ENCODE results near the gene CER1. TPM values are rescaled to one million over a fixed set of nuclear protein-coding genes. Genes with fewer than 3 reads are reported as not detected.

CER1 gene
- total RNA-seq, 1 experiment from 2014 or later, result not detected

DNA sequence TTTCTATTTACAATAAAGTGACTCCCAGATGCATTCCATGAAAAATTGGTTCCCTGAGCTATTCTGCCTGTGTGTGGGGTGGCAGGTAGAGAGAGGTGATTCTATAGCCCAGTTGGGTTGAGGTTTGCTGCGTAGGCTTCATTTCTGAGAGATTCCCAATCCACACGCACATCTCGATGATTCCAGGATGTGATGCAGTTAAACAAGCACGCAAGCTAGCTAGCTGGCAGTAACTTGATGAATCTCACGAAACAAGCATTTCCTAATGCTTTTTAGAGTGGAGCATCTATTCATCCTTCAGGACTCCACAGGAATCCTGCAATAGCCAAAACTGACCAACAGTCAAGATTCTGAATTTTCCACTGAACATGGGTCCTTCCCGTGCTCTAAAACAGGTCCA, 43.8 kb upstream of the CER1 start (continued):
- TF ChIP-seq JUND (IDR thresholded peaks at IDR 0.05) (no peak), POLR2A (IDR thresholded peaks at IDR 0.05; ENCODE audit: borderline replicate concordance, extremely low read depth, insufficient read depth, insufficient read length) (no peak), EGR1 (IDR thresholded peaks at IDR 0.05; ENCODE audit: low read depth) (no peak), CEBPB (IDR thresholded peaks at IDR 0.05; ENCODE audit: low read depth) (no peak)
- TF ChIP-seq, protein P1, sequence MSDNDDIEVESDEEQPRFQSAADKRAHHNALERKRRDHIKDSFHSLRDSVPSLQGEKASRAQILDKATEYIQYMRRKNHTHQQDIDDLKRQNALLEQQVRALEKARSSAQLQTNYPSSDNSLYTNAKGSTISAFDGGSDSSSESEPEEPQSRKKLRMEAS (IDR thresholded peaks at IDR 0.05), result no peak

DNA sequence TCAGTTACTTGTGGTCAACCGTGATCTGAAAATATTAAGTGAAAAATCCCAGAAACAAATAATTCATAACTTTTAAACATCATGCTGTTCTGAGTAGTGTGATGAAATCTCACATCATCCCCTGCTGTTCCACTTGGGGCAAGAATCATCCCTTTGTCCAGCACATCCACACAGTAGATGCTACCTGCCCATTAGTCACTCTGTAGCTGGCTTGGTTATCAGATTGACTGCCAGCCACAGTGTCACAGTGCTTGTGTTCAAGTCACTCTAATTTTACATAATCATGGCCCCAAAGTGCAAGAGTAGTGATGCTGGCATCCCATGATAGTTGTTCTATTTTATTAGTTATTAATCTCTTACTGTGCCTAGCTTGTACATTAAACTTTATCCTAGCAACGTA, 39.1 kb upstream of the CER1 start:
- peaks cover 54% of the 10 kb centered on the region; the same call in 1 of the 2 replicates for H3K27me3 ChIP-seq (ENCODE audit: insufficient read depth, low read length)
- no peaks in the 10 kb centered on the region for H3K9me3 ChIP-seq (ENCODE audit: control insufficient read depth in 1 of 2, insufficient read depth in 1 of 2, low read depth in 1 of 2, low read length in 2 of 2)
- H3K9ac ChIP-seq (ENCODE audit: low read length), result no peak overlapping the region
- intact Hi-C loops (cut with micrococcal nuclease), result no loop called here
- no peaks in the 10 kb centered on the region for H4K20me1 ChIP-seq (ENCODE audit: insufficient read depth)
- H3K9me2 ChIP-seq (ENCODE audit: insufficient read depth), result no peaks in the 10 kb centered on the region
- no peak overlapping the region for H3K4me3 ChIP-seq (replicated peaks in 1 of 2; ENCODE audit: low read depth in 1 of 2, low read length in 2 of 2)
- ChIA-PET POLR2A (no interaction called here), CTCF (no interaction called here), RAD21 (ENCODE audit: low non-redundant PET in 1 of 2, low total read pairs in 2 of 2, uncharacterized antibody in 2 of 2, unreplicated experiment in 2 of 2) (no interaction called here)
- H3K79me2 ChIP-seq (ENCODE audit: insufficient read depth, low read length), result no peaks in the 10 kb centered on the region
- no peak for DNase-seq (ENCODE audit: low read depth, low spot score)
- no TSS peak for BruUV-seq (replicated peaks)
- no peak overlapping the region for H3K4me2 ChIP-seq (ENCODE audit: low read length)
- H3K36me3 ChIP-seq (ENCODE audit: control insufficient read depth in 1 of 2, insufficient read depth in 2 of 2, low read length in 2 of 2), result no peaks in the 10 kb centered on the region
- TF ChIP-seq EZH2 (IDR thresholded peaks at IDR 0.05), result no peak
- no peak for TF ChIP-seq SP1 (IDR thresholded peaks at IDR 0.05; ENCODE audit: low read depth)
- TF ChIP-seq, protein P2, sequence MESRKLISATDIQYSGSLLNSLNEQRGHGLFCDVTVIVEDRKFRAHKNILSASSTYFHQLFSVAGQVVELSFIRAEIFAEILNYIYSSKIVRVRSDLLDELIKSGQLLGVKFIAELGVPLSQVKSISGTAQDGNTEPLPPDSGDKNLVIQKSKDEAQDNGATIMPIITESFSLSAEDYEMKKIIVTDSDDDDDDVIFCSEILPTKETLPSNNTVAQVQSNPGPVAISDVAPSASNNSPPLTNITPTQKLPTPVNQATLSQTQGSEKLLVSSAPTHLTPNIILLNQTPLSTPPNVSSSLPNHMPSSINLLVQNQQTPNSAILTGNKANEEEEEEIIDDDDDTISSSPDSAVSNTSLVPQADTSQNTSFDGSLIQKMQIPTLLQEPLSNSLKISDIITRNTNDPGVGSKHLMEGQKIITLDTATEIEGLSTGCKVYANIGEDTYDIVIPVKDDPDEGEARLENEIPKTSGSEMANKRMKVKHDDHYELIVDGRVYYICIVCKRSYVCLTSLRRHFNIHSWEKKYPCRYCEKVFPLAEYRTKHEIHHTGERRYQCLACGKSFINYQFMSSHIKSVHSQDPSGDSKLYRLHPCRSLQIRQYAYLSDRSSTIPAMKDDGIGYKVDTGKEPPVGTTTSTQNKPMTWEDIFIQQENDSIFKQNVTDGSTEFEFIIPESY (IDR thresholded peaks at IDR 0.05; ENCODE audit: extremely low read depth, insufficient replicate concordance, low read length), result no peak
- no peak for ATAC-seq
- H3K4me1 ChIP-seq (ENCODE audit: control insufficient read depth in 1 of 2, insufficient read depth in 2 of 2, low read length in 2 of 2), result no peaks in the 10 kb centered on the region
- H2AFZ ChIP-seq (ENCODE audit: low read depth, low read length, poor library complexity, severe bottlenecking), result no peak overlapping the region
- H3K27ac ChIP-seq (ENCODE audit: low read depth, low read length), result no peak overlapping the region

All from HCT116 (cell line).